Neuronal stem cell (in vitro differentiated cells): ENCODE data around the gene RSPRY1.
"Not testable (repeated sequence)": the region's sequence is repeated elsewhere in the genome, so short reads cannot be mapped to it uniquely, and the experiment has no call there.

Experiments used
- DNase-seq: peaks from one replicate; pipeline ENCODE4 v3.0.0-alpha.2; 2013; ENCODE audit warnings: low spot score
- H2AFZ ChIP-seq: one replicate; pipeline ENCODE4 v1.6.1; 2013; ENCODE audit warnings: mild to moderate bottlenecking, low read length, inconsistent platforms
- H2AK5ac ChIP-seq: 2 replicates; pipeline ENCODE4 v1.6.1; 2013; ENCODE audit warnings: low read depth, mild to moderate bottlenecking, inconsistent platforms, low read length, moderate library complexity, mixed read lengths
- H2BK120ac ChIP-seq: 2 replicates; pipeline ENCODE4 v1.6.1; 2013; ENCODE audit warnings: low read depth, mild to moderate bottlenecking, inconsistent platforms, low read length, moderate library complexity, mixed read lengths
- H2BK12ac ChIP-seq: one replicate; pipeline ENCODE4 v1.6.1; 2013; ENCODE audit warnings: low read length, inconsistent platforms
- H2BK15ac ChIP-seq: 2 replicates; pipeline ENCODE4 v1.6.1; 2013; ENCODE audit warnings: mild to moderate bottlenecking, low read length, inconsistent platforms, mixed read lengths
- H2BK5ac ChIP-seq: one replicate; pipeline ENCODE4 v1.6.1; 2013; ENCODE audit warnings: inconsistent platforms, mild to moderate bottlenecking, low read length, moderate library complexity
- H3K14ac ChIP-seq: one replicate; pipeline ENCODE4 v1.6.1; 2013; ENCODE audit warnings: low read length, inconsistent platforms
- H3K18ac ChIP-seq: 2 replicates; pipeline ENCODE4 v1.6.1; 2013; ENCODE audit warnings: low read length, inconsistent platforms
- H3K23ac ChIP-seq: 2 replicates; pipeline ENCODE4 v1.6.1; 2013; ENCODE audit warnings: low read depth, mild to moderate bottlenecking, mixed read lengths, low read length, inconsistent platforms; ENCODE audit not compliant: poor library complexity
- H3K27ac ChIP-seq: replicated peaks from 3 replicates; pipeline ENCODE4 v1.5.1; 2013; ENCODE audit warnings: low read length, inconsistent platforms
- H3K27me3 ChIP-seq, 3 experiments: 2 replicates each; pipeline ENCODE4 v1.6.1; 2013; ENCODE audit warnings: low read length in 3 of 3, mild to moderate bottlenecking in 2 of 3, inconsistent platforms in 1 of 3, low read depth in 1 of 3, mixed read lengths in 1 of 3, moderate library complexity in 1 of 3; ENCODE audit not compliant: control insufficient read depth in 3 of 3, insufficient read depth in 3 of 3
- H3K36me3 ChIP-seq, 2 donors: replicated peaks in 1 of 2; 2 replicates each; pipeline ENCODE4 v1.6.1; 2013; ENCODE audit warnings: low read length in 2 of 2; ENCODE audit not compliant: control insufficient read depth in 2 of 2, insufficient read depth in 2 of 2
- H3K4ac ChIP-seq: 2 replicates; pipeline ENCODE4 v1.6.1; 2013; ENCODE audit warnings: inconsistent platforms, mild to moderate bottlenecking, low read length, moderate library complexity
- H3K4me1 ChIP-seq, 2 donors: 1 replicate in 1 of 2; 2 replicates in 1 of 2; pipeline ENCODE4 v1.6.1; 2013; ENCODE audit warnings: low read length in 2 of 2, low read depth in 1 of 2; ENCODE audit not compliant: control insufficient read depth in 2 of 2, insufficient read depth in 1 of 2
- H3K4me2 ChIP-seq: one replicate; pipeline ENCODE4 v1.6.1; 2013; ENCODE audit warnings: mild to moderate bottlenecking, low read length, inconsistent platforms; ENCODE audit not compliant: insufficient read depth, poor library complexity, severe bottlenecking
- H3K4me3 ChIP-seq, 2 donors: 2 replicates each; pipeline ENCODE4 v1.5.1; 2013; ENCODE audit warnings: low read length in 2 of 2, mild to moderate bottlenecking in 2 of 2, inconsistent platforms in 1 of 2, moderate library complexity in 1 of 2
- H3K79me1 ChIP-seq: one replicate; pipeline ENCODE4 v1.6.1; 2013; ENCODE audit warnings: low read depth, mild to moderate bottlenecking, inconsistent platforms, low read length, moderate library complexity
- H3K9ac ChIP-seq: one replicate; pipeline ENCODE4 v1.6.1; 2013; ENCODE audit warnings: mild to moderate bottlenecking, low read depth, low read length, inconsistent platforms; ENCODE audit not compliant: poor library complexity
- H3K9me3 ChIP-seq, 2 donors: replicated peaks in 1 of 2; 2 replicates each; pipeline versions ENCODE3 to v1.6.1; 2013; ENCODE audit warnings: low read length in 2 of 2, mild to moderate bottlenecking in 2 of 2, inconsistent platforms in 1 of 2, low read depth in 1 of 2, mixed read lengths in 1 of 2, moderate library complexity in 1 of 2; ENCODE audit not compliant: control insufficient read depth in 2 of 2, insufficient read depth in 1 of 2
- H4K8ac ChIP-seq: one replicate; pipeline ENCODE4 v1.6.1; 2013; ENCODE audit warnings: low read depth, mild to moderate bottlenecking, inconsistent platforms, low read length, moderate library complexity
- H4K91ac ChIP-seq: one replicate; pipeline ENCODE4 v1.6.1; 2013; ENCODE audit warnings: low read length, low read depth, mild to moderate bottlenecking, inconsistent platforms; ENCODE audit not compliant: poor library complexity
- WGBS, 2 donors: extraction: QIAGEN DNeasy Blood & Tissue Kit; methylation state at CpG; one replicate each; pipeline ENCODE4 v1.1.7; 2013; ENCODE audit warnings: missing lambda C conversion rate in 2 of 2, mixed read lengths in 1 of 2; ENCODE audit not compliant: insufficient read length in 2 of 2, insufficient replicate concordance in 1 of 2; ENCODE audit errors: extremely low coverage in 2 of 2; 5-methylcytosine and 5-hydroxymethylcytosine counted together

Gene RSPRY1

GRCh38 chr16:57273826-57274225 is 87.7 kb downstream of the RSPRY1 start:
- Histone ChIP-seq H3K18ac (no peak overlapping the region), H3K4ac (no peak overlapping the region), H3K23ac (no peak overlapping the region), H4K91ac (no peak overlapping the region), H3K4me3 (no peak overlapping the region), H2BK120ac (no peak overlapping the region), H3K9me3 (no peaks in the 10 kb centered on the region), H2BK12ac (no peak overlapping the region), H3K4me2 (no peak overlapping the region), H2AK5ac (no peak overlapping the region), H3K79me1 (no peaks in the 10 kb centered on the region), H4K8ac (no peak overlapping the region), H2AFZ (no peak overlapping the region), H3K27me3 (no peaks in the 10 kb centered on the region), H3K4me1 (peaks cover 16 to 23% of the 10 kb centered on the region in 2 donors), H3K36me3 (no peaks in the 10 kb centered on the region), H3K9ac (no peak overlapping the region), H2BK5ac (no peak overlapping the region), H3K27ac (peak overlapping the region; percentile 15), H3K14ac (no peak overlapping the region), H2BK15ac (no peak overlapping the region)
- DNase-seq: no peak
- WGBS, 2 donors: no CpG with 5 or more reads among the region's 5 CpGs

GRCh38 chr16:57275946-57276345 is 89.8 kb downstream of the RSPRY1 start:
- H3K27me3 ChIP-seq, H3K27ac ChIP-seq, H3K4me2 ChIP-seq, H3K4me1 ChIP-seq, H3K9me3 ChIP-seq, H3K18ac ChIP-seq, H3K36me3 ChIP-seq, H3K9ac ChIP-seq, H2BK15ac ChIP-seq, H4K91ac ChIP-seq, H3K79me1 ChIP-seq, H2BK5ac ChIP-seq, H3K4me3 ChIP-seq, H2BK120ac ChIP-seq, H3K4ac ChIP-seq, H3K23ac ChIP-seq, H3K14ac ChIP-seq, H2AK5ac ChIP-seq, H4K8ac ChIP-seq, DNase-seq, H2BK12ac ChIP-seq, H2AFZ ChIP-seq: not testable (repeated sequence)
- WGBS, 2 donors: no CpG with 5 or more reads among the region's 5 CpGs

- H3K27me3 ChIP-seq: peaks cover 0 to 7% (median 0%) of the 10 kb centered on the region in 3 experiments
- H3K4me1 ChIP-seq: peaks cover 5 to 9% of the 10 kb centered on the region in 2 donors
- no peak overlapping the region for H3K27ac ChIP-seq
- H4K91ac ChIP-seq: no peak overlapping the region
- H2BK12ac ChIP-seq: no peak overlapping the region
- no peaks in the 10 kb centered on the region for H3K9me3 ChIP-seq
- H3K4me2 ChIP-seq: no peak overlapping the region
- peak overlapping the region; percentile 50 for H2AFZ ChIP-seq
- DNase-seq: no peak
- no peak overlapping the region for H2BK5ac ChIP-seq
- no peaks in the 10 kb centered on the region for H3K36me3 ChIP-seq
- no peaks in the 10 kb centered on the region for H3K79me1 ChIP-seq
- no peak overlapping the region for H3K23ac ChIP-seq
- no peak overlapping the region for H3K18ac ChIP-seq
- no peak overlapping the region for H3K4ac ChIP-seq
- no peak overlapping the region for H2BK120ac ChIP-seq
- no CpG with 5 or more reads among the region's 5 CpGs for WGBS, 2 donors
- no peak overlapping the region for H3K14ac ChIP-seq
- peak overlapping the region in 1 of 2 donors; percentile 43 for H3K4me3 ChIP-seq
- H2BK15ac ChIP-seq: no peak overlapping the region
- no peak overlapping the region for H3K9ac ChIP-seq
- no peak overlapping the region for H4K8ac ChIP-seq
- no peak overlapping the region for H2AK5ac ChIP-seq
These were observed 90.5 kb downstream of the RSPRY1 start for GRCh38 chr16:57276596-57276995.

GRCh38 chr16:57277586-57277985 is 91.5 kb downstream of the RSPRY1 start:
- no CpG with 5 or more reads among the region's 1 CpG for WGBS, 2 donors
- peaks cover 0 to 17% (median 1%) of the 10 kb centered on the region in 3 experiments for H3K27me3 ChIP-seq
- no peak for DNase-seq

More at GRCh38 chr16:57277586-57277985, 91.5 kb downstream of the RSPRY1 start:
- Histone ChIP-seq H2BK5ac (no peak overlapping the region), H3K79me1 (no peaks in the 10 kb centered on the region), H3K4me3 (no peak overlapping the region), H3K9me3 (no peaks in the 10 kb centered on the region), H3K4ac (no peak overlapping the region), H4K8ac (no peak overlapping the region), H4K91ac (no peak overlapping the region), H3K14ac (no peak overlapping the region), H3K18ac (no peak overlapping the region), H2BK120ac (no peak overlapping the region), H3K23ac (no peak overlapping the region), H3K9ac (no peak overlapping the region), H2AK5ac (no peak overlapping the region), H2AFZ (no peak overlapping the region), H3K36me3 (no peaks in the 10 kb centered on the region), H3K27ac (no peak overlapping the region), H2BK12ac (no peak overlapping the region), H2BK15ac (no peak overlapping the region), H3K4me2 (no peak overlapping the region), H3K4me1 (peaks cover 5 to 9% of the 10 kb centered on the region in 2 donors)
